A375 (cell line): ENCODE data around the gene ARMCX6. TPM values are rescaled to one million over a fixed set of nuclear protein-coding genes. Genes with fewer than 3 reads are reported as not detected.

ENCODE experiments used
- small RNA-seq: library from RNA; depleted of rRNA; stranded (forward); fragments of <200 nt; gene quantifications from one replicate; pipeline ENCODE3, GENCODE V24; 2014
- total RNA-seq: library from RNA; depleted of rRNA; stranded (reverse); fragments of >200 nt; shearing (Covaris generic); gene quantifications from 2 replicates; pipeline ENCODE4 v1.2.3, GENCODE V29; 2014; rRNA removed

ARMCX6 gene
- 14.3 and 20.7 TPM in 2 replicates for total RNA-seq

DNA sequence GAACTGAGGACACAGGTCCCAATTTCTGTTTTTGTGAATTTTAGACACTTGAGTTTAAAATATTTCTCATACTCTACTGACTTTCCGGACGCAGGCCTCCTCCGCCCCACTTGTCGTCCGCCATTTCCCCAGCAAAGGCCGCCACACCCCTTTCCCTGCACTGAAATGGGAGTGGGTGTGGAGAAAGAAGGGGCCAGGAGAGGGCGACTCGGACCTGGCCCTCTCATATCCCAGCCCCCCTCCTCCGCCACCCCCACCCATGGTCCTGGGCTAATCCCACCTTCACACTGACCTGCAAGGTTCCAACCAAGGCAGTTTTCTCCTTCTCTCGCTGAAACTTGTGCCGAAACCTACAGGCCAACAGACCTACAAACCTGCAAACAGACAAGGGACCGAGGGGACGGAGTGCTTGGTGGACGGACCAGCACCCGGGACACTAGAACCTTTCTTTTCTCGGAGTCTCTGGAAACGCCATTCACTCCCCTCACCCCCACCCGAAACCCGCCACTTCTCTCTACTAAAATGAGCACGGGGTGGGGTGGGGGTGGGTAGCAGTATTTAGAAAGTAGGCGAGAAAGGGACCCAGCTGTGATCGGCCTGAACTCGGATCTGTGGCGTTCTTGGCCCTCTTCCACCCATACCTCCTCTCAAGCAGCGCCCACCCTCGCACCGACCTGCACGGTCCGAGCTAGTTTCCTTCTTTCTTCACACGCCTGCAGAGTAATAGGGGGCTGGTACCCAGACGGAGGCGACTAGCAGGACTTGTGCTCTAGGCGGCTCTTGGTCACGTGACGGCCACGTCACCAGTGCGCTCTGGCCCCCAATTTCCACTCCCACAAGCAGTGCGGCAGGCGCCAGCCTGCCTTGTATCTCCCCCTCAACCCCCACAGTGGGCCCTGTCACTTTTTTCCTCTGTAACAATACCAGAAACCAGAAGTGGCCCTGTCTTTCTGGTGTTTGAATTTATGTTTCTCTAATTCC, at the start of gene ARMCX6:
TSS of gene ARMCX6 (minus strand) at position 790 of the 981 bp plus-strand sequence. CDS start 1,380 bp downstream, outside the sequence.

DNA sequence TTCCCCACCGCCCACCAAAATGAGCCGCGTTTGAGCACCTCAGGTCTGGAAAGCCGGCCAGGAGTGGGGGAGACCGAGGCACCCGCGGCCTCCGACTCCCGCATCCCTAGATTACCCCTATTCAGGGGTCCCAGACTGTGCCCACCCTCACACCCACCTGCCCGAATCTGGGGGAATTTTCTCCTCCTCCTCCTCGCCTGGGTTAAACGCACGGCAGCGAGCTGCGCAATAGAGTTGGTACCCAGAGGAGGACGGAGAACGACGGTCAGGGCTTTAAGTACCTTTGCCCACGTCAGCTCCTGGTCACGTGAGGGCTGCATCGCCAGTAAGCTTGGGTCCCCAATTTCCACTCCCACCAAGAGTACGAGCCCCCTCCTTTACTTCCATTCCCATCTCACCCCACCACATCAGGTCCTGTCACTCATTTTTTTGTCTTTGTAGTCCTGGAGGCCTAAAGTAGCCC, 41.8 kb upstream of the ARMCX6 start, which contains the start of gene ARMCX2:
TSS of gene ARMCX2 (minus strand) at position 250 of the 463 bp plus-strand sequence. CDS start 2,262 bp downstream, outside the sequence.

Small RNAs within 50 kb of the gene (small RNA-seq; reads per million reads assigned to genes)
- gene RNU6-30P, result 0.17 reads per million

Other genes starting within 250 kb of the ARMCX6 start
- gene BTK, start 231.8 kb downstream of the ARMCX6 start, total RNA-seq, result not detected in 2 replicates
- gene RPL36A, start 227.0 kb downstream of the ARMCX6 start, total RNA-seq, result 2,419 and 2,951 TPM in 2 replicates
- gene GLA, start 210.1 kb downstream of the ARMCX6 start, total RNA-seq, result 21.7 and 22.9 TPM in 2 replicates
- 41.8 and 47.1 TPM in 2 replicates for gene HNRNPH2, start 209.8 kb downstream of the ARMCX6 start, total RNA-seq
- gene ARMCX4, start 132.5 kb downstream of the ARMCX6 start, total RNA-seq, result 0.94 and 1.6 TPM in 2 replicates
- gene ARMCX1, start 67.5 kb downstream of the ARMCX6 start, total RNA-seq, result 0.11 TPM in 1 of 2 replicates, not detected in the other
- 11.2 and 11.5 TPM in 2 replicates for gene ARMCX3, start 5.2 kb upstream of the ARMCX6 start, total RNA-seq
- gene ARMCX2, start 41.9 kb upstream of the ARMCX6 start, total RNA-seq, result not detected in 2 replicates